HG03442 (cell line): ENCODE results near the gene PRKCSH.
A peak's percentile ranks its signal among the peaks of the same experiment; 100 is the strongest.
"Not testable (repeated sequence)": the region's sequence is repeated elsewhere in the genome, so short reads cannot be mapped to it uniquely, and the experiment has no call there.

Experiments
- ATAC-seq: cut with Tn5 transposase; IDR thresholded peaks from one replicate; pipeline ENCODE4 v1.9.1; 2021; ENCODE audit warnings: mild to moderate bottlenecking, moderate library complexity; ENCODE audit not compliant: unreplicated experiment

The PRKCSH gene

GRCh38 chr19:11468266-11468845 lies 32.9 kb downstream of the PRKCSH start:
- ATAC-seq: not testable (repeated sequence)

DNA sequence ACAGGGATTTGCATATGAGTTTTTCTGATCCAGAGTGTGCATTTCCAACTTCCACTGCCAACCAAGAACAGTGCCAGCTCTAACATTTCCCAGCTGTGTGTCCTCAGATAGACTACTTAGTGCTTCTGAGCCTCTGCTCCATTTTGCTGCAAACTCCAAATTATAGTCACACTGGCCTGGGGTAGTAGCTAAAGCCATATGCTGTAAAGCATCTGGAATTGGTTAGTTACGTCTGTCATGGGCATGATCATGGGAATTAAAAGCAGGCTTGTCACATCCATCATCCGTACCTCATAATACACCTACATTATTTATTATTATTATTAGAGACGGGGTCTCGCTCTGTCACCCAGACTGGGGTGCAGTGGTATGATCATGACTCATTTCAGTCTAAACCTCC lies 38.3 kb downstream of the PRKCSH start:
- no peak for ATAC-seq

- not testable (repeated sequence) for ATAC-seq
Measured at GRCh38 chr19:11475343-11475742, 39.9 kb downstream of the PRKCSH start.

GRCh38 chr19:11475861-11476260 lies 40.4 kb downstream of the PRKCSH start:
- ATAC-seq: no peak

- no peak for ATAC-seq
Measured at GRCh38 chr19:11478167-11479089, 43.0 kb downstream of the PRKCSH start.

DNA sequence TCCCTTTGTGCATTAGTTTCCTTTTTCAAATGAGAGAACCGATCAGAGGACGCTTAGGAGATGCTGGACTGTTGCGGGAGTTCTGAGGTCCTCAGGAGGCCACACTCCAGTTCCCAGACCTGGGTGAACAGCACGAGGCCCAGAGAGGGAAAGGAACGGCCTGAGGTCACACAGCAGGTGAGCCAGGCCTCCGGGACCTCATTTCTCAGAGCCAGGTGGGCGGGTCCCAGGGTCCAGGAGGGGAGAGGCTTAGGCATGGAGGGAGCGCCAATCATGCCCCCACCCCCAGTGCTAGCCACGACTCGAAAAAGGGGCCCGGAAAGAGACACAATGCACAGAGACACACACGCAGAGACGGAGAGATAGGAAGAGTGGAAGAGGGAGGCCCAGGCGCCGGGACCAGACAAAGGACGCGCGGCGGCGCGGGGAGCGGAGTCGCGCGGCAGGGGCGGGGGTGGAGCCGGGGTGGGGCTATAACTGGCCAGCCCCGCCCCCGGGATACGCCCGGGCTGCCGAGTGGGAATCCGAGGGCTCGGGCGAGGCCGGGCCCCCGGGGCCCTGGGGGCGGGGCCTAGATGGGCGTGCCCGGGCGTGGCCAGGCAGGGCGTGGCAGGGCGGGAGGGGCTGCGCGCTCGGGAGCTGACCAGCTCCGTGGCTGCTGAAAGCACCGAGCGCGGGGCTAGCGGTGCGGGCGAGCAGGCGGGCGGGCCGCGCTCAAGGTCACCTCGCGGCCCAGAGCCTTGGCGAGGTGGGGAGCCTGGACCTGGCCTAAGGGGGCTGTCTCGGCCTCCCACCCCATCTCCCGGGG lies 43.9 kb downstream of the PRKCSH start:
- no peak for ATAC-seq

- no peak for ATAC-seq
Measured at GRCh38 chr19:11479898-11480714, 44.7 kb downstream of the PRKCSH start.

- ATAC-seq: no peak
Measured at GRCh38 chr19:11480715-11481533, 45.5 kb downstream of the PRKCSH start, which contains the start of gene ELAVL3. TSS of gene ELAVL3 (minus strand) at chr19:11481046. CDS start at chr19:11480608, 438 bp downstream.

DNA sequence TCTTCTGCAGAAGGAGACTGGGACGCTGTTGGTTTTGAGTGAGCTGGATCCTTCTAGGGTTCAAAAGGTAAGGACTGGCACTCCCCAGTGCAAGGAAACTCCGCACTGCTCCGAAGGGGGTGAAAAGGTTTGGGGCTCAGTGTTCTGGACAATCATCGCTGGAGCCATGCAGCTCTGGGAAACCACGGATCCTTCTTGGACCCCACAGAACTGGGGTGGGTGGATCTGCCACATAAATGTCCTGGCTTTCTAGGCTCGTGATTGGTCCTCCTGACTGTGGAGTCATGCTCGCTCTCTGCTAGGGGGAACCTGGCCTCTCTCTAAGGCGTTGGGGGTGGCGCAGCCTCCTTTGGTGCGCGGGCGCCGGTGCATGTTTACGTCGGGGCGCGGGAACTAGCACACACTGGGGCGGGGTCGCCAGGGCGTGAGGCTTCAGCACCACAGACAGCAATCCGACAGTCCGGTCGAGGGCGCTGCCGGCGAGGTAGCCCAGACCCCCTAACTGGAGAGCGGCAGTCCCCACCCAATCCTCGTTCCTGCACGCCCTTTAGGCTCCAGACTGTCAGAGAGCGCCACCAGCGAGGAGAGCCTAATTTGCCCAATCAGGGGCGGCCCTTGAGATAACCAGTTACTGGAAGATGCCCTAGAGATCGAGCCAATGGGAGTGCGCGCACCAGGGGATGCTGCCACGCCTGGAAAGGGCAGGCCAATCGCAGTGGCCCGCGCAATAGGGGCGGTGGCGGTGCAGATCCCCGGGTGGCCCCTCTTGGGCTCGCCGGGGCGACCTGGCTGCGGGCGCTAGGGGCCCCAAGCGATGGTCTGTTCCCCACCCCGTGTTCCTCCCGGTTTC lies 46.3 kb downstream of the PRKCSH start:
- peak; percentile 63 for ATAC-seq

GRCh38 chr19:11482384-11483050 lies 47.1 kb downstream of the PRKCSH start:
- peak; percentile 55 for ATAC-seq

DNA sequence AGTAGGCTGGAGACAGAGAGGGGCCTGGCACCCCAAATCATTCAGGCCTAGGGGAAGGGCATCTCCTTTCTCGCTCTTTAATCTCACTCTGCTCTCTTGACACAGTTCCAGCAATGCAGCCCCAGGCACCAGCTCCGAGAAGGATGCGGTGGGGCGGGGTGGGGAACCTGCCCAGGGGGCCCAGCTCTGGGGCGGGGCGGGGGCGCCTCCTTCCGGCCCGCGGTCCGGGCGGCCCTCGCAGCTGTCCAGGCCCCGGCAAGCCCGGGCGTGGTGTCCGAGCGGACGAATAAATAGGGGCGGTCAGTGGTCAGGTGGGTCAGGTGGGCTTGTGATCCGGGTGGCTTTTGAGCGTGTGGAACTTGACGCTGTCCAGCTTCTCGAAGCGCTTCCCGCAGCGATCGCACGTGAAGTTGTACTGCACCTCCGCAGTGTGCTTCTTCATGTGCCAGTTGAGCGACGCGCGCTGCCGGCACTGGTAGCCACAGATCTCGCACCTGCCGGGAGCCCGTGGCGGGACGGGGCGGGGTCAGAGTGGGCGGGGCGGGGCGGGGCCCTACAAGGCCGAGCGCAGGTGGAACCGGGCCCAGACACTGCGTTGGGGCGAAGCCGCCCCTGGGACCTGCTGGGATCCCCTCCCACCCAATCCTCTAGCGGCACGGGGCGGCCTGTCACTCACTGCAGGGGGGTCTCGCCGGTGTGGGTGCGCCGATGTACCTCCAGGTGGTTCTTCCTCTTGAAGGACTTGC lies 48.1 kb downstream of the PRKCSH start:
- ATAC-seq: no peak

DNA sequence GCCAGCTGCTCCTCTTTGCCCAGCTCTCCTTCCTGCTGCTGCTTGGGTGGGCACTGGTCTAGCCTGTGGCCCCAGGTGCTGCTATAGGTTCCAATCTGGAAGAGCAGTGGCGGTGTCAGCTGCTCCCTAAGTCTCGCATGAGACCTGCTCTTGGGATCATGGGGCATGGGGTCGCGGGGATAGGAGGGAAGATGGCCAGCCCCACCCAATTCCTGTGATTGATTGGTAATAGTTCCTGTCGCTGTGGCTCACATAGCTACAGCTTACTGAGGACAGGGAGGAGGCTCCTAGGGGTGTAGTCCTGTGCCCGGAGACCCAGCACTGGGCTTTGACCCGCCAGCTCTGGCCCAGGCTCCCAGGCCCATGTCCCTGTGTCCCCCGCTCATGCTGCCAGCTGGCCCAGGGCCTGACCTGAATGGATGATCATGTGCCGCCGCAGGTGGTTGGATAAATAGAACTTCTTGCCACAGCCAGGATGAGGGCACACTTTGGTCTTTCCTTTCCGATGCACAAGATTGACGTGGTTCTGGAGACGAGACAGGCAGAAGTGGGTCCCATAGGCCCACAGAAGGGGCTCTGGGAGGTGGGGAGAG lies 49.9 kb downstream of the PRKCSH start:
- ATAC-seq: no peak

GRCh38 chr19:11486661-11487503 lies 51.4 kb downstream of the PRKCSH start:
- ATAC-seq: no peak

- no peak for ATAC-seq
Measured at GRCh38 chr19:11489378-11489777, 53.9 kb downstream of the PRKCSH start.

GRCh38 chr19:11494634-11495285 lies 59.3 kb downstream of the PRKCSH start:
- no peak for ATAC-seq

- no peak for ATAC-seq
Measured at GRCh38 chr19:11495481-11495880, 60.0 kb downstream of the PRKCSH start.
